Peyer's patch (tissue), 4 donors: ENCODE data around the gene DGCR6L.

ENCODE experiments used
- POLR2A ChIP-seq, 2 donors: fragments of 450-650 bp; IDR thresholded peaks; one replicate each; pipeline ENCODE4 v1.5.1; 2017; ENCODE audit warnings: antibody characterized with exemption in 2 of 2, mild to moderate bottlenecking in 2 of 2, moderate library complexity in 2 of 2
- TF ChIP-seq, protein P1 (sequence below), 6 experiments: fragments of 450-650 bp in 4 of 6; fragments of 200-600 bp in 2 of 6; sonication (generic) in 1 of 6; IDR thresholded peaks; one replicate each; pipeline ENCODE4 v1.5.1; 2017 to 2019; ENCODE audit warnings: antibody characterized with exemption in 6 of 6, mild to moderate bottlenecking in 3 of 6, moderate library complexity in 1 of 6

DNA sequence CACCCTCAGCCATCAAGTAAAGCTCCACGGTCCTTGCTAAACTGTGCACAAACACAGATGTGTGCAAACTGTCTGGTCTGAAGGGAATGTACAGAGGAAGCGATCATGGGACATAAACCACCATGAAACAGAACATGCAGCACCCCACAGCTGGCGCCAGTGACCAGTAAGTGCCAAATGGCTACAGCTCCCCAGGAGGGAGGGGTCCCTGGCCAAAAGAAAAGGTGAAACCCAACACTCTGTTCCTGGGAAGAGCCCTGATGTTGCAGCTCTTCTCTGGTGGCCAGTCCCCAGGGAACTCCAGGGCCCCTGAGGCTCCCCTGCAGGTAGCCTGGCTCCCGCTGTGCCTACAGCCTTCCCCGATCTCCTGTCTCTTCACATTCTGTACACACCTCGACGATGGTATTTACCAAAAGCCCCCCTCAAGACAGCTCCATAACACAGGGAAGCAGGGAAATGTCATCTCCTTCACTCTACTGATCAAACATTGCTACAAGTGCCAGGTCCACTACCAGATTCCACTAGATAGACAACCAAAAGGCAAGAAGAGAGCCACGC is 2.9 kb downstream of the DGCR6L start:
- TF ChIP-seq, protein P1, sequence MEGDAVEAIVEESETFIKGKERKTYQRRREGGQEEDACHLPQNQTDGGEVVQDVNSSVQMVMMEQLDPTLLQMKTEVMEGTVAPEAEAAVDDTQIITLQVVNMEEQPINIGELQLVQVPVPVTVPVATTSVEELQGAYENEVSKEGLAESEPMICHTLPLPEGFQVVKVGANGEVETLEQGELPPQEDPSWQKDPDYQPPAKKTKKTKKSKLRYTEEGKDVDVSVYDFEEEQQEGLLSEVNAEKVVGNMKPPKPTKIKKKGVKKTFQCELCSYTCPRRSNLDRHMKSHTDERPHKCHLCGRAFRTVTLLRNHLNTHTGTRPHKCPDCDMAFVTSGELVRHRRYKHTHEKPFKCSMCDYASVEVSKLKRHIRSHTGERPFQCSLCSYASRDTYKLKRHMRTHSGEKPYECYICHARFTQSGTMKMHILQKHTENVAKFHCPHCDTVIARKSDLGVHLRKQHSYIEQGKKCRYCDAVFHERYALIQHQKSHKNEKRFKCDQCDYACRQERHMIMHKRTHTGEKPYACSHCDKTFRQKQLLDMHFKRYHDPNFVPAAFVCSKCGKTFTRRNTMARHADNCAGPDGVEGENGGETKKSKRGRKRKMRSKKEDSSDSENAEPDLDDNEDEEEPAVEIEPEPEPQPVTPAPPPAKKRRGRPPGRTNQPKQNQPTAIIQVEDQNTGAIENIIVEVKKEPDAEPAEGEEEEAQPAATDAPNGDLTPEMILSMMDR (IDR thresholded peaks at IDR 0.05) = no peak
- TF ChIP-seq POLR2A (IDR thresholded peaks at IDR 0.05) = no peak
